ENCODE results near the gene ADAMTSL3. TPM values are rescaled to one million over a fixed set of nuclear protein-coding genes. Genes with fewer than 3 reads are reported as not detected.

The ADAMTSL3 gene, protein sequence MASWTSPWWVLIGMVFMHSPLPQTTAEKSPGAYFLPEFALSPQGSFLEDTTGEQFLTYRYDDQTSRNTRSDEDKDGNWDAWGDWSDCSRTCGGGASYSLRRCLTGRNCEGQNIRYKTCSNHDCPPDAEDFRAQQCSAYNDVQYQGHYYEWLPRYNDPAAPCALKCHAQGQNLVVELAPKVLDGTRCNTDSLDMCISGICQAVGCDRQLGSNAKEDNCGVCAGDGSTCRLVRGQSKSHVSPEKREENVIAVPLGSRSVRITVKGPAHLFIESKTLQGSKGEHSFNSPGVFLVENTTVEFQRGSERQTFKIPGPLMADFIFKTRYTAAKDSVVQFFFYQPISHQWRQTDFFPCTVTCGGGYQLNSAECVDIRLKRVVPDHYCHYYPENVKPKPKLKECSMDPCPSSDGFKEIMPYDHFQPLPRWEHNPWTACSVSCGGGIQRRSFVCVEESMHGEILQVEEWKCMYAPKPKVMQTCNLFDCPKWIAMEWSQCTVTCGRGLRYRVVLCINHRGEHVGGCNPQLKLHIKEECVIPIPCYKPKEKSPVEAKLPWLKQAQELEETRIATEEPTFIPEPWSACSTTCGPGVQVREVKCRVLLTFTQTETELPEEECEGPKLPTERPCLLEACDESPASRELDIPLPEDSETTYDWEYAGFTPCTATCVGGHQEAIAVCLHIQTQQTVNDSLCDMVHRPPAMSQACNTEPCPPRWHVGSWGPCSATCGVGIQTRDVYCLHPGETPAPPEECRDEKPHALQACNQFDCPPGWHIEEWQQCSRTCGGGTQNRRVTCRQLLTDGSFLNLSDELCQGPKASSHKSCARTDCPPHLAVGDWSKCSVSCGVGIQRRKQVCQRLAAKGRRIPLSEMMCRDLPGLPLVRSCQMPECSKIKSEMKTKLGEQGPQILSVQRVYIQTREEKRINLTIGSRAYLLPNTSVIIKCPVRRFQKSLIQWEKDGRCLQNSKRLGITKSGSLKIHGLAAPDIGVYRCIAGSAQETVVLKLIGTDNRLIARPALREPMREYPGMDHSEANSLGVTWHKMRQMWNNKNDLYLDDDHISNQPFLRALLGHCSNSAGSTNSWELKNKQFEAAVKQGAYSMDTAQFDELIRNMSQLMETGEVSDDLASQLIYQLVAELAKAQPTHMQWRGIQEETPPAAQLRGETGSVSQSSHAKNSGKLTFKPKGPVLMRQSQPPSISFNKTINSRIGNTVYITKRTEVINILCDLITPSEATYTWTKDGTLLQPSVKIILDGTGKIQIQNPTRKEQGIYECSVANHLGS (N-terminal part only)
- total RNA-seq, result 0.09 and 0.32 TPM in 2 replicates

DNA sequence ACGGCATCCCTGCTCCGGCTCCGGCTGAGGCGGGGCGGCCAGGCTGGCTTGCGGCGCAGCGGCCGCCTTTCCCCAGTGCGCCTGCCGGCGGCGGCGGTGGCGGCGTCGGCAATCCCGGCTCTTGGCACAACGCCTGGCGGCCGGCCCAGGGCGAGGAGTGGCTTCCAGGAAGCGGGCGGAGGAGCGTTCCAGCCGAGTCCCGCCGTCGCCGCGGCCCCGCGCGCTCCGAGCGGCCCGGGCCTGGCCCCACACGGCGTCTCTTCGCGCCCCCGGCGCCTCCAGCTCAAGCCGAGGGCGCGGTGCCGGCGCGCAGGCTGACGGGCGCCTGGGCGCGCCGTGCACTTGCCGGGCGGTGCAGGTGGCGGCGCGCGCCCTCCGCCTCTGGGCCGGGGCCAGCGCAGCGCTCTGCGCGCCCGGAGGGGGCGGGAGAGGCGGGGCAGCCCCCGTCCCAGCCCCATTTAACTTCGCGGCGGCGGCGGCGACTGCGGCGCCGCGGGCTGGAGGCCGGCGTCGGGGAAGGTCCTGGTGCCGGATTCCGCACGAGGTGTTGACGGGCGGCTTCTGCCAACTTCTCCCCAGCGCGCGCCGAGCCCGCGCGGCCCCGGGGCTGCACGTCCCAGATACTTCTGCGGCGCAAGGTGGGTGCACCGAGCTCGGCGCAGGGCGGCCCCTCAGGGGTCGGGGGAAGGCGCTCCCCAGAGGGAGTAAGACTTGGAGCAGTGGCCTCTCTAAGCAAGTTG lies at the start of gene ADAMTSL3:
TSS of gene ADAMTSL3 (plus strand) at position 485 of the 740 bp plus-strand sequence. CDS start 1,639 bp downstream, outside the sequence.

Other genes starting within 250 kb of the ADAMTSL3 start
- 0.16 TPM in 1 of 2 replicates, not detected in the other for gene SH3GL3, start 206.8 kb upstream of the ADAMTSL3 start, total RNA-seq